ENCODE results near the gene NXT2.
"Not testable (repeated sequence)": the region's sequence is repeated elsewhere in the genome, so short reads cannot be mapped to it uniquely, and the experiment has no call there.

The NXT2 gene

DNA sequence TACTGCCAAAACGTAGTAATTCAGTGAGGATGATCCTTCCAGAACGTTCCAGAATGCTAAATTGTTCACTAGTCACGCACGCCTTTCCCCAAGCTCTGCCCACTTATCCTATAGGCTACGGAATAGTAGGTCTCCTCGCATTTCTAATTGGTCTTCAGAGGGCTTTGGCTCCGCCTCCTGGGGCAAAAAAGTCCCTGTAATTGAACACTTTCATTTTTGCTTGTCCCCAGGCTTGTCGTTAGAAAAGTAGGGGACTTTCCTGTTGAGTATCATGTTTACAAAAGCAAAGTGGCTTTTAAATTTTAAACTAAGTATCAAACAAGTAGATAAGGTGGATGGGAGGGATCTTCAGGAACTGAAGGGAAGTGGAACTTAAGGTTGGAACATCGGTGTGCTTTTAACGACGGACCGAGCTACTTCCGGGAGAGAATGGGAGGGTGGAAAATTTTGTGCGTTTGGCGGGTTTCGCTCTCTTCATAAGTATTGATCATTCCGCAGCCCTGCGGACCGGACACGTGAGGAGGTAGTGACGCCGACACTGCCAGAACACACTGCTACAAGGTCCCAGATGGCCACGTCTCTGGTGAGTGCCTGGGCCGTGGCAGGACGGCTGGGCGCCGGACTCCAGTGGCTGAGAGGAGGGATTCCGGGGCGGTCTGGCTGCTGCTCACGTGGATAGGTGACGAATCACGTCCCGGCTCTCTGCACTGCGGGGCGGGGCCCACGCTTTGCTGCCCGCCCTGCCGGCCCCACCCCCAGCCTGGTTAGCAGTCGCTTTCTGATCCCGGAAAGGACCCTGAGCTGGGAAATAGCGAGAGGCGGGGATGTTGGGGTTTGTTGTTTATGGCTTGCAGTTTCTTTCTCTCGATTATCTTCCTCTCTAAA, at the start of gene NXT2:
Gene NXT2, plus strand, starts transcription at position 406 of the 885 bp plus-strand sequence. Its CDS starts 163 bp downstream, at position 569.
- peak; percentile 94 for FAIRE-seq

DNA sequence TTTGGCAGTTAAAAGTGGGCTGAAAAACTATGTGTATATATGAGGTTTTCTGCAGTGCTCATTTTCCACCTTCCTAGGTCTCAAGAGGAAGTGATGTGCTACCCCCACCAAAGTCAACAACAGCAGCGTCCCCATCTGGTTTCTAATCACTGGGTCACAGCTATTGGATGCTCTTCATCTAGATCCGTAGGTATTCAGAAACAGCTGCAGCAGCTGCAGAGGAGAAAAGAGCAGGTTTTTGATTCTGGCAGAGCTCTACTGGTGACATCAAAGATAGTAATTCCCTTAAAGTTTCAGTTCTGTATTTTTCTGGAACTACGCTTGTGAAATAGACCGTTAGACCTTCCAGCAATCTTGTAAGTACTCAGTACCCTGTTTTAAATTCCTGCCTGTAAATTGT, 49.0 kb upstream of the NXT2 start:
- FAIRE-seq = no peak

DNA sequence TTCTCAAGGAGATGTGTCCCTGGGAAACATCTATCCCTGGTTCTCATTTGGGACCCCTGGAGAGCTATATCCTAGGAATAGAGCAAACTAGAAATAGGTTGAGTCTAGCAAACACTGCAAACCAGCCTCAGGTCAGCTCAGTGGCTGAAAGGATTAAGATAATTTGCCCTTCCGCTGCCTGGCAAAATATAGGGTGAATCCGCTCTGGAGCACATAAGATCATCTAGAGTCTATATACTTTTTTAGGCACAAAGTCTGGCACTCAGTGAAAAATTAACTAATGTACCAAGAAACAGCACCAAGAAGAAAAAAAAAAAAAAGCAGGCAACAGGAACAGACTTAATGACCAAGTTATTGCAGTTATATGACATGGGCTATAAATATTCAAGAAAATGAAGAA, 47.5 kb upstream of the NXT2 start:
- no peak for FAIRE-seq

- FAIRE-seq = no peak
Measured at GRCh38 chrX:109498434-109498833, 38.2 kb upstream of the NXT2 start.

DNA sequence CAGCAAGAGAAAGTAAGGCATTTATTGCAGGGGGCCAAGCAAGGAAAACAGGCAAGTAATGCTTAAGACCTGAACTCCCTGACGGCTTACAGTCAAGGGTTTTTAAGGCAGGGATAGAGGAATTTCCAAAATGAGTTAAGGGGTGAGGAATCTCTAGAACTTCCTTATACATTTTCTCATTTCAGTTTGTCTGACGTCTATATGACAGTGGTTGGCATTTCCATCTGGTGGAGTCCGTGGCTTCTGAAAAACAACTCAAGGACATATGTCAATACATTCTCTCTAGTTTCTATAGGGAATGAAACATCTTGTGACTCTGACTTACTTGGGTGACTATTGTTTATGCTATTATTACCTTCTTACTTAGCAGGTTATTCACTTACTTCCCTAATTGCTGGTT, 35.5 kb upstream of the NXT2 start:
- FAIRE-seq = no peak

DNA sequence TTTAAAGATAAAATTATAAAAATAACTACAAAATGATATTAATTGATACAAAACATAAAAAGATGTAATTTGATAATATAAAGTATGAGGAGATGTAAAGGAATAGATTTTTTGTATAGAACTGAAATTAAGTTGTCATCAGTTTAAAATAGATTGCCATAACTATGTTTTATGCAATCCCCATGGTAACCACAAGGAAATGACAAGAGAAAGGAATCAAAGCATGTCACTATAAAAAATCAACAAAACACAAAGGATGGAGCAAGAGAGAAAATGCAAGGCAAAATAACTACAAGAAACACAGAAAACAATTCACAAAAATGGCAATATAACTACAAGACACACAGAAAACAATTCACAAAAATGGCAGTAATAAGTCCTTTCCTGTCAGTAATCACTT, 27.7 kb upstream of the NXT2 start:
- FAIRE-seq = no peak

DNA sequence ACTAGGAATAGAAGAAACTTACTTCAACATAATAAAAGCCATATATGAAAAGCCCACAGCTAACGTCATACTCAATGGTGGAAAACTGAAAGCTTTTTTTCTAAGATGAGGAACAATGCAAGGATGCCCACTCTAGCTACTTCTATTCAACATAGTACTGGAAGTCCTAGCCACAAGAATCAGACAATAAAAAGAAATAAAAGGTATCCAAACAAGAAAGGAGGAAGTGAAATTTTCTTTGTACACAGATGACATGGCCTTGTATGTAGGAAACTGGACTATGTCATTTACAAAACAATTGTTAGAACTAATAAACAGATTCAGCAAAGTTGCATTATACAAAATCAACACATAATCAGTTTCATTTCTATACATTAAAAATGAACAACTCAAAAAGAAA, 25.5 kb upstream of the NXT2 start:
- no peak for FAIRE-seq

DNA sequence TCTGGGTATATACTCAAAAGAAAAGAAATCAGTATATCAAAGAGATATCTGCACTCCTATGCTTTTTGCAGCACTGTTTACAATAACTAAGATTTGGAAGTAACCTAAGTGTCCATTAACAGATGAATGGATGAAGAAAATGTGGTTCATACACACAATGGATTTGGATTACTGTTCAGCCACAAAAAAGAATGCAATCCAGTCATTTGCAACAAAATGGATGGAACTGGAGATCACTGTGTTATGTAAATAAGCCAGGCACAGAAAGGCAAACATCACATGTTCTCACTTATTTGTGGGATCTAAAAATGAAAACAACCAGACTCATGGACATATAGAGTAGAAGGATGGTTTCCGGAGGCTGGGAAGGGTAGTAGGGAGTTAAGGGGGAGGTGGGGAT, 17.6 kb upstream of the NXT2 start:
- FAIRE-seq = no peak

GRCh38 chrX:109533005-109533404, 3.6 kb upstream of the NXT2 start:
- FAIRE-seq = no peak

DNA sequence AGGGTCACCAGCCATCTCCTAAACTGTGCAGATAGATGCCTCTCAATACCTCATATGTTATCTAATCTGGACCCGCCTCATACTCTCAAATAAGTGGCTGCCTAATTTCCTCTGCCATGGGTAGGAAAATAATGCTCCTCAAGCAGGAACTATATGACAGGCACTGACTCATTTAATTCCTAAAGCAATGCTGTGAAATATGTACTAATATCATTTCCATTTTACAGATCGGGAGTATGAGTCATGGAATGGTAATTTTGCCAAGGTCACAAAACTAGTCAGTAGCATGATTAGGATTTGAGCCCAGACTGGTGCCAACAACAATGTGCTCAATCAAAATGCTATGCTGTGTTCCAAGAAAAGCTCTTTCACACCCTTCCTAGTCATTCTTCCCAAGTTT, 3.0 kb upstream of the NXT2 start:
- FAIRE-seq = no peak

GRCh38 chrX:109534933-109535332, 1.7 kb upstream of the NXT2 start:
- no peak for FAIRE-seq

DNA sequence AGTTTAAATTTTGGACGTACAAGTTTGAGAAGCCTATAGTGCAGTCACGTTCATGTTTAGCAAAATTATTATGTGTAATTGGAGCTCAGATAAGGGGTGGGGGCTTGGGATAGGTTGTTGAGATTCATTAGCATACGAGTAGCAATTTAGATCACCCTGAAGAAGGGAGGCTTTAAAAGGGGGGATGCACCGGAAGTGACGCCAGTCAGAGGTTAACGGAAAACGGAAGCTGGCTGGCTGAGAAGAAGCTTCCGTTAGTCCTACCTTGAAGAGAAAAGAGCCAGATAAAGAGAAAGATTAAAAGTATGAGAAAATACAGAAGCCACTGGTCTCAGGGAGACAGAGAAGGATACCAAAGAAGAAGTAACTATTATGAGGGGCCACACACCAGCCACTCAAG, 1.1 kb upstream of the NXT2 start:
- no peak for FAIRE-seq

DNA sequence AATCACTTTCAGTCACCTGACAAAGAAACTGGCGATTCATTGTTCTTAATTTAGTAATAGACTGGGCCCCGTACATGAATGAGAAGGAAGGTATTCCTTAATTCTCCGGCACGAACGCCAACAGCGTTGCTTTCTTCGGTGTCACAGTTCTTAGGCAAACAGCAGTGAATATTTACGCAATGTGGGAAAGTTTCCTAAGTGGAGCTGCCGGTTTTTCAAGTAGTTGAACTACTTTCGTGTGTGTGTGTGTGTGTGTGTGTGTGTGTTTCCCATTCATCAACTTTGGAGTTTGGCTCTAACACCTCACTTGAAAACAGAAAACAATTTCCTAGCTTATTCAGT, 651 bp downstream of the NXT2 start:
- FAIRE-seq = no peak

- FAIRE-seq = not testable (repeated sequence)
Measured at GRCh38 chrX:109539007-109539406, 2.4 kb downstream of the NXT2 start.

GRCh38 chrX:109553862-109554261, 17.2 kb downstream of the NXT2 start:
- no peak for FAIRE-seq

GRCh38 chrX:109576083-109576482, 39.4 kb downstream of the NXT2 start:
- not testable (repeated sequence) for FAIRE-seq

DNA sequence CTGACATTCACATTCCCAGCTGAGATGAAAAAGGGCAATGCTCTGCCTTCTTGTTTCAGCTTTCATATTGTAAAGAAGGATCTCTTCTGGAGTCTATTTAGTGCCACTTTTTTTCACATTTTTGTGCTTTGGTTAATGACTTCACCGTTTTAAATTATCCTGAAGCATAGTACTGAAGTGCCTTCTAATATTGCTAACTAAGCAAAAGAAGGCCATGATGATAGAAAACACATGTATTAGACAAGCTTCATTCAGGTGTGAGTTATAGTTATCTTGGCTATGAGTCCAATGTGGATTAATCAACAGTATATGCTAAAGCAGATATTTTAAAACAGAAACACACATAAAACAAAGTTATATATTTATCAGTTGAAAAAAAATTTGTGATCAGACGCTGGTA, 40.4 kb downstream of the NXT2 start:
- no peak for FAIRE-seq

GRCh38 chrX:109578916-109579315, 42.3 kb downstream of the NXT2 start:
- FAIRE-seq = no peak

DNA sequence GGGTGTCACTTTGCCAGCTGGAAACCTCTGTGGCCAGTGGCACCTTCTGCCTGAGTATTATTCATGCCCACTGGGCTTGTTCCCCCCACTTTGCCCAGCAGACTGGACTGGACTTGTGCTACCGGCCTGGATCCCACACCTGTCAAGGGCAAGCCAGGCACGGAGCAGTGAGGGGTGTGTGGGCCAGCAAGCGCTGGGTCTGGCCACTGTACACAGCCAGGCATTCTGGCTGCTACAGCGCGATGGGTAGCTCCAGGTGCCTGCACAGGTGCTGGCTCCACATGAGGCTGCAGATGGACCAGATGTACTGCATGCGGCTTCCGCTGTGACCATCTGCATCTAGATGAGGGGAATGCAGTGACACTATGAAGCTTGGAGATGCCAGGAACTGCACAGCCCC, 48.8 kb downstream of the NXT2 start:
- FAIRE-seq = no peak

DNA sequence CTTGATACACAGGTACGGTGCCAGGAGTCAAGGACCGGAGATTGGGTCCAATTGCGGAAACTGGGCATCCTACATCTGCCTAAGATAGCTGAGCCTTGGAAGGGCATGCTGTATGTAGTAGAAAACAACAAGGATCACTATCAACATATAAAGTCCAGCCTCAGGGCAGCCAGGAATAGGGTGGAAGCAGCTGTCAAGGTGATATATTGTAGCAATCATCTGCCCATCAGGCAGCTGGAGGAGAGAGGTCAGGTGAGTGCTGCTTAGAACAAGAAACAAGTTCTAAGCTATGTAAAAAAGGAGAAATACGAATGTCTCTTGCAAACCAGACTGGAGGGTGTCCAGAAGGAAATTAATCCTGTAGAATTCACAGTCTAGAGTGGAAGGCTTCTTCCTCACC, 53.5 kb downstream of the NXT2 start:
- no peak for FAIRE-seq

All from G401.6 (cell line).